ENCODE results near the gene MRPL47. TPM values are rescaled to one million over a fixed set of nuclear protein-coding genes. Genes with fewer than 3 reads are reported as not detected.

Gene MRPL47
- polyA plus RNA-seq, 1 donor (not counting 4 experiments of a cell fraction or from before 2014, with no cell fraction given): 80.8 TPM

DNA sequence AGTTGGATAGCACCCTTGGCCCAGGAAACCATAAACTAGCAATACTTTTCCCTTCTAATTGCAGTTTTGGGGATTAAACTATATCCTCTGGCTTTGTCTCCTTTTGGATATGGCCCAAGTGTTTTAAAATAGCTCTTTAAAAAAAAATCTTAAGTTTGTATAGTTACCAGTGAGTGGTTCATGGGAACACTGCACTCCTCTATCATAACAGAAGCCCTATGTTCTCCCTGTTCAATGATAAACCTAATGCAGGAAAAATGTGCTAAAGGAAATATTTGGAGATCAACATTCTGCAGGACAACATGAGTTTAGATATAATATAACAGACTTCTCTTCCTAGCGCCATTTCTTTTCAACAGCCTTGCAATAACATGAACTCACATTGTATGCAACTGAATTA is 13.1 kb downstream of the MRPL47 start:
- H3K4me3 ChIP-seq (ENCODE audit: control insufficient read depth in 2 of 3, extremely low read depth in 1 of 3, insufficient read depth in 2 of 3, low read depth in 1 of 3, low read length in 3 of 3): no peak overlapping the region
- H3K9me1 ChIP-seq (ENCODE audit: control insufficient read depth, extremely low read depth, insufficient read depth, low read length): no peaks in the 10 kb centered on the region
- no peaks in the 10 kb centered on the region for H3K27me3 ChIP-seq (ENCODE audit: control insufficient read depth, extremely low read depth, insufficient read depth, low read length)
- H2AFZ ChIP-seq (ENCODE audit: control insufficient read depth, low read length): no peak overlapping the region
- H3K4me2 ChIP-seq (ENCODE audit: control insufficient read depth, extremely low read depth, insufficient read depth, low read depth, low read length): no peak overlapping the region
- H4K20me1 ChIP-seq (ENCODE audit: control insufficient read depth, extremely low read depth, insufficient read depth, low read length): no peaks in the 10 kb centered on the region
- H3K9ac ChIP-seq (ENCODE audit: control insufficient read depth, extremely low read depth, insufficient read depth, low read length): no peak overlapping the region
- no peak for DNase-seq (ENCODE audit: low read depth, low spot score)
- TF ChIP-seq, protein P1, sequence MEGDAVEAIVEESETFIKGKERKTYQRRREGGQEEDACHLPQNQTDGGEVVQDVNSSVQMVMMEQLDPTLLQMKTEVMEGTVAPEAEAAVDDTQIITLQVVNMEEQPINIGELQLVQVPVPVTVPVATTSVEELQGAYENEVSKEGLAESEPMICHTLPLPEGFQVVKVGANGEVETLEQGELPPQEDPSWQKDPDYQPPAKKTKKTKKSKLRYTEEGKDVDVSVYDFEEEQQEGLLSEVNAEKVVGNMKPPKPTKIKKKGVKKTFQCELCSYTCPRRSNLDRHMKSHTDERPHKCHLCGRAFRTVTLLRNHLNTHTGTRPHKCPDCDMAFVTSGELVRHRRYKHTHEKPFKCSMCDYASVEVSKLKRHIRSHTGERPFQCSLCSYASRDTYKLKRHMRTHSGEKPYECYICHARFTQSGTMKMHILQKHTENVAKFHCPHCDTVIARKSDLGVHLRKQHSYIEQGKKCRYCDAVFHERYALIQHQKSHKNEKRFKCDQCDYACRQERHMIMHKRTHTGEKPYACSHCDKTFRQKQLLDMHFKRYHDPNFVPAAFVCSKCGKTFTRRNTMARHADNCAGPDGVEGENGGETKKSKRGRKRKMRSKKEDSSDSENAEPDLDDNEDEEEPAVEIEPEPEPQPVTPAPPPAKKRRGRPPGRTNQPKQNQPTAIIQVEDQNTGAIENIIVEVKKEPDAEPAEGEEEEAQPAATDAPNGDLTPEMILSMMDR (optimal IDR thresholded peaks at IDR 0.05 in 1 of 3, IDR thresholded peaks at IDR 0.05 in 1 of 3, conservative IDR thresholded peaks at IDR 0.05 in 1 of 3; ENCODE audit: extremely low read depth in 1 of 3, insufficient read depth in 2 of 3, low read length in 3 of 3): no peak
- TF ChIP-seq EZH2 (IDR thresholded peaks at IDR 0.05; ENCODE audit: low read length): no peak
- H3K36me3 ChIP-seq (ENCODE audit: control insufficient read depth in 2 of 2, extremely low read depth in 1 of 2, insufficient read depth in 2 of 2, low read length in 2 of 2): peaks cover 4 to 14% of the 10 kb centered on the region in 2 experiments
- H3K79me2 ChIP-seq (ENCODE audit: control insufficient read depth, insufficient read depth, low read length): no peaks in the 10 kb centered on the region
- FAIRE-seq: no peak
- no peaks in the 10 kb centered on the region for H3K4me1 ChIP-seq (ENCODE audit: control insufficient read depth, extremely low read depth, insufficient read depth, low read length)
- dilution Hi-C loops (cut with MboI; ENCODE audit: extremely low pct_ligation_motif_present, low sequenced_read_pairs): no loop called here
- no peaks in the 10 kb centered on the region for H3K9me3 ChIP-seq (ENCODE audit: control insufficient read depth, low read depth, low read length)
- no peak overlapping the region for H3K27ac ChIP-seq (ENCODE audit: control insufficient read depth, insufficient read depth, low read length)

DNA sequence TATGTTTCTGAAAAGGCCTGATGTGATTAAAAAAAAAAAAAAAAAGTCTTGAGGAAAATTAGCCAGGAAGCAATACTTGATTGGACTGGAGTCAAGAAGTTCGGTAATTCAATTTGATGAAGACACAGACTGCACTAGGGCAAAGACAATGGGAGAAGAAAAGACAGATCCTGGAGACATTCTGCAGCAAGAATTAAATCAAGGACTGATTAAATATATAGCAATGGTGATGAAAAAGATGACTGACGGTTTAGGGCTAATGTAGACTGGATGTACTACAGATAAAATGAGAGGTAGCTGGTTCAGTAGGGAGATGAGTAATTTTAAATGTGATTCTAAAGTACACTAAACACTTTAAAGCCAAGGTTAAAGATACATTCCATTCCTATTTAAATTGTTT is 13.8 kb downstream of the MRPL47 start:
- H3K9me3 ChIP-seq (ENCODE audit: control insufficient read depth, low read depth, low read length): no peaks in the 10 kb centered on the region
- H2AFZ ChIP-seq (ENCODE audit: control insufficient read depth, low read length): no peak overlapping the region
- no peak overlapping the region for H3K9ac ChIP-seq (ENCODE audit: control insufficient read depth, extremely low read depth, insufficient read depth, low read length)
- H4K20me1 ChIP-seq (ENCODE audit: control insufficient read depth, extremely low read depth, insufficient read depth, low read length): no peaks in the 10 kb centered on the region
- no peaks in the 10 kb centered on the region for H3K9me1 ChIP-seq (ENCODE audit: control insufficient read depth, extremely low read depth, insufficient read depth, low read length)
- H3K4me3 ChIP-seq (ENCODE audit: control insufficient read depth in 2 of 3, extremely low read depth in 1 of 3, insufficient read depth in 2 of 3, low read depth in 1 of 3, low read length in 3 of 3): no peak overlapping the region
- FAIRE-seq (no peak), DNase-seq (ENCODE audit: low read depth, low spot score) (no peak)
- no peak for TF ChIP-seq EZH2 (IDR thresholded peaks at IDR 0.05; ENCODE audit: low read length)
- TF ChIP-seq, protein P1 (optimal IDR thresholded peaks at IDR 0.05 in 1 of 3, IDR thresholded peaks at IDR 0.05 in 1 of 3, conservative IDR thresholded peaks at IDR 0.05 in 1 of 3; ENCODE audit: extremely low read depth in 1 of 3, insufficient read depth in 2 of 3, low read length in 3 of 3): no peak
- H3K79me2 ChIP-seq (ENCODE audit: control insufficient read depth, insufficient read depth, low read length): no peaks in the 10 kb centered on the region
- peaks cover 4 to 14% of the 10 kb centered on the region in 2 experiments for H3K36me3 ChIP-seq (ENCODE audit: control insufficient read depth in 2 of 2, extremely low read depth in 1 of 2, insufficient read depth in 2 of 2, low read length in 2 of 2)
- dilution Hi-C loops (cut with MboI; ENCODE audit: extremely low pct_ligation_motif_present, low sequenced_read_pairs): no loop called here
- no peak overlapping the region for H3K27ac ChIP-seq (ENCODE audit: control insufficient read depth, insufficient read depth, low read length)
- no peak overlapping the region for H3K4me2 ChIP-seq (ENCODE audit: control insufficient read depth, extremely low read depth, insufficient read depth, low read depth, low read length)
- no peaks in the 10 kb centered on the region for H3K4me1 ChIP-seq (ENCODE audit: control insufficient read depth, extremely low read depth, insufficient read depth, low read length)
- no peaks in the 10 kb centered on the region for H3K27me3 ChIP-seq (ENCODE audit: control insufficient read depth, extremely low read depth, insufficient read depth, low read length)
